KMS-11 (cell line): ENCODE measurements around the gene ZDHHC9.

Experiments
- H2AFZ ChIP-seq: fragments of 200-600 bp; sonication (generic); 2 replicates; pipeline ENCODE4 v1.6.1; 2016; ENCODE audit warnings: antibody characterized with exemption, mixed run types, low read depth
- H3K27ac ChIP-seq: fragments of 200-600 bp; sonication (generic); 2 replicates; pipeline ENCODE4 v1.6.1; 2016; ENCODE audit warnings: mild to moderate bottlenecking, mixed run types
- H3K27me3 ChIP-seq: fragments of 200-600 bp; sonication (generic); 2 replicates; pipeline ENCODE4 v1.6.1; 2017; ENCODE audit warnings: mild to moderate bottlenecking, low read depth, mixed run types, moderate library complexity; ENCODE audit not compliant: insufficient read depth
- H3K36me3 ChIP-seq: fragments of 200-600 bp; sonication (generic); 2 replicates; pipeline ENCODE4 v1.6.1; 2017; ENCODE audit warnings: mild to moderate bottlenecking, mixed run types; ENCODE audit not compliant: insufficient read depth
- H3K4me1 ChIP-seq: fragments of 200-600 bp; sonication (generic); 2 replicates; pipeline ENCODE4 v1.6.1; 2016; ENCODE audit warnings: mild to moderate bottlenecking, low read depth, mixed run types; ENCODE audit not compliant: poor library complexity, severe bottlenecking
- H3K4me2 ChIP-seq: fragments of 200-600 bp; sonication (generic); 2 replicates; pipeline ENCODE4 v1.7.0; 2016; ENCODE audit warnings: mild to moderate bottlenecking, mixed run types
- H3K4me3 ChIP-seq: fragments of 200-600 bp; sonication (generic); IDR thresholded peaks from 2 replicates; pipeline ENCODE4 v1.6.1; 2017; ENCODE audit warnings: low read depth, low read length, mixed read lengths; ENCODE audit not compliant: insufficient read depth
- H3K79me2 ChIP-seq: fragments of 200-600 bp; sonication (generic); 2 replicates; pipeline ENCODE4 v1.6.1; 2016; ENCODE audit warnings: low read depth, mixed run types; ENCODE audit not compliant: insufficient read depth
- H3K9ac ChIP-seq: fragments of 200-600 bp; sonication (generic); 2 replicates; pipeline ENCODE4 v1.6.1; 2016; ENCODE audit warnings: mild to moderate bottlenecking, mixed run types
- H4K20me1 ChIP-seq: fragments of 200-600 bp; sonication (generic); 2 replicates; pipeline ENCODE4 v1.6.1; 2016; ENCODE audit warnings: mild to moderate bottlenecking, mixed run types; ENCODE audit not compliant: insufficient read depth
- TF ChIP-seq, protein P1 (sequence below): fragments of 200-600 bp; sonication (generic); conservative IDR thresholded peaks from 2 replicates; pipeline ENCODE4 v1.6.1; 2017; ENCODE audit warnings: low read depth, mild to moderate bottlenecking, antibody characterized with exemption, low read length, moderate library complexity, mixed read lengths

ZDHHC9 gene

DNA sequence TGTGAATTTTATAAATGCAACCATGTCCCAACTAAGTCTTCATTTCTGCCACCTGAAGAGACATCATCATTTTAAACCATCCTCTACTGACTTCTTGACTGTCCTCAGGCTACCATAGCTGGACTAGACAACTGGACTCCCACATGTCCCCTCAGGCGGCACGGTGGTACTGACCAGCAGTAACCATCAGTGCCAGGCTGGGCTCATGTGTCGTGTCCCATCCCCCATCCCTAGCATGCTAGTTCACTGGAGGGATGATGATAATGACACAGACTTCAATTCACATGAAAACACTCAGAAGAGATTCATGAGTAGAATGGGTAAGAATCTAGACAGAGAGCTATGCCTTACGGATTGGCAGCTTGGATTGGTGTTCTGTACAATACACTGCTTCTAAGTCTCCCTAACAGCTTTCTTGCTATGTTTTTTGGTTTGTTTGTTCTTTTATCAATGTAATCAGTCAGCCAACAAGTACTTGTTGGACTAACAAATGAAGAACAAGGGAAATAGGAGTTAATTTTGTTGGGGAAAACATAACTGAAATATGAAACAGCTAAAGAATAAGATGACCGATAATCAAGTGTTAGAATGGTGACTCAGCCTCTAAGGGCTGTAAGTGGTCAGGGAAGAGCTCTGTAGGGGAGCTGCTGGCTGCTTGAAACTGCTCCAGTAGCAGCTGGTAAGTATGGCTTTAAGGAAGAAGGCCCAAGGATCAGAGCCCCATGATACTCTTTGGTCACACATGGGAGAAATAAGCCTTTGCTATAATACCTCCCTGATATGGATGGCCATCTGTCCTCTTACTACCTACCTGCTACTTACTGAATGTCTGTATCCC, 10.3 kb downstream of the ZDHHC9 start:
- Histone ChIP-seq H3K36me3 (no peaks in the 10 kb centered on the region), H3K27ac (no peak overlapping the region), H2AFZ (no peak overlapping the region), H3K4me3 (no peak overlapping the region), H4K20me1 (no peaks in the 10 kb centered on the region), H3K79me2 (no peaks in the 10 kb centered on the region), H3K4me1 (no peaks in the 10 kb centered on the region), H3K9ac (no peak overlapping the region), H3K27me3 (no peaks in the 10 kb centered on the region), H3K4me2 (no peak overlapping the region)
- TF ChIP-seq, protein P1, sequence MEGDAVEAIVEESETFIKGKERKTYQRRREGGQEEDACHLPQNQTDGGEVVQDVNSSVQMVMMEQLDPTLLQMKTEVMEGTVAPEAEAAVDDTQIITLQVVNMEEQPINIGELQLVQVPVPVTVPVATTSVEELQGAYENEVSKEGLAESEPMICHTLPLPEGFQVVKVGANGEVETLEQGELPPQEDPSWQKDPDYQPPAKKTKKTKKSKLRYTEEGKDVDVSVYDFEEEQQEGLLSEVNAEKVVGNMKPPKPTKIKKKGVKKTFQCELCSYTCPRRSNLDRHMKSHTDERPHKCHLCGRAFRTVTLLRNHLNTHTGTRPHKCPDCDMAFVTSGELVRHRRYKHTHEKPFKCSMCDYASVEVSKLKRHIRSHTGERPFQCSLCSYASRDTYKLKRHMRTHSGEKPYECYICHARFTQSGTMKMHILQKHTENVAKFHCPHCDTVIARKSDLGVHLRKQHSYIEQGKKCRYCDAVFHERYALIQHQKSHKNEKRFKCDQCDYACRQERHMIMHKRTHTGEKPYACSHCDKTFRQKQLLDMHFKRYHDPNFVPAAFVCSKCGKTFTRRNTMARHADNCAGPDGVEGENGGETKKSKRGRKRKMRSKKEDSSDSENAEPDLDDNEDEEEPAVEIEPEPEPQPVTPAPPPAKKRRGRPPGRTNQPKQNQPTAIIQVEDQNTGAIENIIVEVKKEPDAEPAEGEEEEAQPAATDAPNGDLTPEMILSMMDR = no peak

DNA sequence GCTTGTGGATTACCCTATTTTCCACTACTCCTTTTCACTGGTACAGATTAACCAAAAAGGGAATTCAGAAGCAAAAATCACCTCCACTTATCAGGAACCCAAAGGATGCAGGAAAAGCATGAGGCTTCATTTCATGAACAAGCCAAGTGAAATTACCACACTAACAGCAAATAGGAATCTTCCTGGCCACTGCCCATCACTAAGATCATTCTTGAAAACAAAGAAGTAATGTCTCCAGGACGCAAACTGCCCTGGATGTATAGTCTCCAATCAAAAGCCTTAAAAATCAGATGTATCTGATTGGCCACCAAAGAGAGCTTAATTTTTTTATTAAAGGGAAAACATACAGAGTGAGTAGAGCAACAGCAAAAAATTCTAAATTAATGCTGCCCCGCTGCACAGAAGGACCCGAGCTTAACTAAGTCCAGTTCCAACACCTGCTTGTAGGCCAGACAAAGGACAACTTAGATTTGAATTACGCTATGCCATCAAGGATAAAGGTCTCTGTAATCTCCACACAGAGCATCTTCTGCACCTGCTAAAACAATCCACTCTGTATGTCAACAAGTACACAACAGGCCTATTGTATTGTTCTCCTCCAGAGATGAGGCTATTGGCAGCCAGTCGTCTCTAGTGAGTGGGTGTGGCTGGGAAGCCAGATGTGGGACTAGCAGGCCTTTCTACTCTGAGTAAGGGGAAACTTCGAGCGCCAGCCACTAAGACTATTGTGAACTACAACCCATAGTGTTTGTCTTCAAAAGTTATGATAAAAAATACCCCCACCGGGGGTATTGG, 12.4 kb downstream of the ZDHHC9 start:
- TF ChIP-seq, protein P1 = no peak
- no peaks in the 10 kb centered on the region for H3K79me2 ChIP-seq
- no peak overlapping the region for H3K4me3 ChIP-seq
- no peak overlapping the region for H3K9ac ChIP-seq
- no peaks in the 10 kb centered on the region for H4K20me1 ChIP-seq
- no peaks in the 10 kb centered on the region for H3K36me3 ChIP-seq
- no peak overlapping the region for H2AFZ ChIP-seq
- no peaks in the 10 kb centered on the region for H3K27me3 ChIP-seq
- peaks cover 1% of the 10 kb centered on the region for H3K4me1 ChIP-seq
- no peak overlapping the region for H3K27ac ChIP-seq
- H3K4me2 ChIP-seq = no peak overlapping the region

DNA sequence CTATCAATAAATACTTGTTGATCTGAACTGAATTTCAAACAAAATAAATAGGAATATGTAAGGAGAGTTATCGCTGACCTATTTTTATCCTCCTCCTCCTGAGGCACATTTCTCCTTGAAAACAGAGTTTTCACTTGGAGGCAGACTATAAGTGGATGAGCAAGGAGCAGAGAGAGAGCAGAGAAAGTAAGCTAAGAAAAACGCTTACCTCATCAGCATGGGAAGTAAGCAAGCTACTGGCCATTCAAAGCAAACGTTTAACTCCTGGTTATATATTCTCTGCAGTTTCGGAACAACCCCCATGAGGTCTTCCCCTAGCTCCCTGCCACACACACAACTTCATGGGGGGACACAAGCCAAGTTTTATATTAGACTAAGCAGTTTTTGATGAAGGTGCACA, 13.2 kb downstream of the ZDHHC9 start:
- no peaks in the 10 kb centered on the region for H3K79me2 ChIP-seq

GRCh38 chrX:129825746-129826505, 17.8 kb downstream of the ZDHHC9 start:
- H3K27me3 ChIP-seq = no peaks in the 10 kb centered on the region
- no peak overlapping the region for H2AFZ ChIP-seq
- H3K36me3 ChIP-seq = no peaks in the 10 kb centered on the region

More for the DNA sequence above, 13.2 kb downstream of the ZDHHC9 start:
- no peak overlapping the region for H3K4me3 ChIP-seq
- H3K27me3 ChIP-seq = no peaks in the 10 kb centered on the region
- H3K9ac ChIP-seq = no peak overlapping the region
- TF ChIP-seq, protein P1 = no peak
- no peaks in the 10 kb centered on the region for H3K36me3 ChIP-seq
- no peaks in the 10 kb centered on the region for H4K20me1 ChIP-seq
- no peak overlapping the region for H2AFZ ChIP-seq
- H3K4me2 ChIP-seq = no peak overlapping the region
- H3K4me1 ChIP-seq = peaks cover 8% of the 10 kb centered on the region
- no peak overlapping the region for H3K27ac ChIP-seq

More at GRCh38 chrX:129825746-129826505, 17.8 kb downstream of the ZDHHC9 start:
- Histone ChIP-seq H3K4me2 (no peak overlapping the region), H3K79me2 (no peaks in the 10 kb centered on the region), H4K20me1 (no peaks in the 10 kb centered on the region), H3K9ac (no peak overlapping the region), H3K4me1 (peaks cover 21% of the 10 kb centered on the region), H3K4me3 (no peak overlapping the region), H3K27ac (no peak overlapping the region)
- TF ChIP-seq, protein P1 = no peak
